CD4-positive, alpha-beta memory T cell (primary cell): Measurements from ENCODE around the gene RRM1. TPM values are rescaled to one million over a fixed set of nuclear protein-coding genes. Genes with fewer than 3 reads are reported as not detected.
"Not testable (repeated sequence)": the region's sequence is repeated elsewhere in the genome, so short reads cannot be mapped to it uniquely, and the experiment has no call there.

ENCODE experiments used
- CTCF ChIA-PET: fragments of 350-600 bp; sonication (Branson Sonifier 250); formaldehyde crosslinking; loops from one replicate; lab custom pipeline; 2021; ENCODE audit warnings: inconsistent platforms; ENCODE audit not compliant: partially characterized antibody; lab: Charles Lee
- POLR2A ChIA-PET: fragments of 350-600 bp; sonication (Branson Sonifier 250); formaldehyde crosslinking; loops from one replicate; lab custom pipeline; 2021; ENCODE audit not compliant: partially characterized antibody; lab: Charles Lee
- DNase-seq, 5 donors: peaks; one replicate each; pipeline versions ENCODE4 v3.0.0 to v3.0.0-alpha.2; 2020 to 2022; ENCODE audit warnings: mixed read lengths in 1 of 5
- H3K27ac ChIP-seq: one replicate; pipeline ENCODE4 v1.7.0; 2013; ENCODE audit warnings: low read depth, low read length
- H3K27me3 ChIP-seq: 2 replicates; pipeline ENCODE4 v1.7.0; 2013; ENCODE audit warnings: mild to moderate bottlenecking, low read length, moderate library complexity; ENCODE audit not compliant: insufficient read depth
- H3K36me3 ChIP-seq: 2 replicates; pipeline ENCODE4 v1.7.0; 2013; ENCODE audit warnings: mild to moderate bottlenecking, low read length, moderate library complexity; ENCODE audit not compliant: insufficient read depth
- H3K4me1 ChIP-seq: 2 replicates; pipeline ENCODE4 v1.7.0; 2013; ENCODE audit warnings: mild to moderate bottlenecking, low read length, moderate library complexity; ENCODE audit not compliant: insufficient read depth
- H3K4me3 ChIP-seq, 2 donors: one replicate each; pipeline ENCODE4 v1.7.0; 2013; ENCODE audit warnings: low read length in 2 of 2, mild to moderate bottlenecking in 1 of 2
- H3K9me3 ChIP-seq, 2 donors: one replicate each; pipeline ENCODE4 v1.7.0; 2013; ENCODE audit warnings: low read length in 2 of 2, control low read depth in 1 of 2; ENCODE audit not compliant: control insufficient read depth in 1 of 2
- H3K27ac Mint-ChIP-seq, 7 donors: one replicate each; pipeline ENCODE4 v1.8.0; 2020 to 2021; ENCODE audit warnings: mixed read lengths in 7 of 7, mild to moderate bottlenecking in 6 of 7, inconsistent platforms in 3 of 7, moderate library complexity in 3 of 7
- H3K27me3 Mint-ChIP-seq, 2 donors: one replicate each; pipeline ENCODE4 v1.8.0; 2020 to 2021; ENCODE audit warnings: mixed read lengths in 2 of 2
- H3K36me3 Mint-ChIP-seq, 2 donors: one replicate each; pipeline ENCODE4 v1.8.0; 2020 to 2021; ENCODE audit warnings: mixed read lengths in 2 of 2, inconsistent platforms in 1 of 2, mild to moderate bottlenecking in 1 of 2
- H3K4me1 Mint-ChIP-seq, 4 donors: one replicate each; pipeline ENCODE4 v1.8.0; 2020 to 2021; ENCODE audit warnings: mixed read lengths in 4 of 4, mild to moderate bottlenecking in 1 of 4
- H3K4me3 Mint-ChIP-seq, 8 donors: one replicate each; pipeline ENCODE4 v1.8.0; 2020 to 2021; ENCODE audit warnings: mixed read lengths in 8 of 8, mild to moderate bottlenecking in 7 of 8, moderate library complexity in 6 of 8, inconsistent platforms in 3 of 8
- H3K9me3 Mint-ChIP-seq, 8 donors: one replicate each; pipeline ENCODE4 v1.8.0; 2020 to 2021; ENCODE audit warnings: mixed read lengths in 8 of 8, mild to moderate bottlenecking in 5 of 8, inconsistent platforms in 3 of 8, moderate library complexity in 1 of 8
- intact Hi-C: fragments of 100-400 bp; cut with micrococcal nuclease; formaldehyde crosslinking; loops from one replicate; pipeline ENCODE4 v1.15.1; 2023
- polyA plus RNA-seq, 2 donors: library from polyadenylated mRNA; unstranded; fragments of 300-500 nt; fragmentation: Illumina TruSeq; gene quantifications; one replicate each; pipeline ENCODE4 v1.2.3, GENCODE V29; 2021
- total RNA-seq, 2 experiments: library from RNA; stranded (reverse); gene quantifications; one replicate each; pipeline ENCODE4 v1.2.3, GENCODE V29; 2021

Gene RRM1
- total and polyA plus RNA-seq, 4 experiments from 2014 or later: 38.0 to 49.9 (median 44.3) TPM

DNA sequence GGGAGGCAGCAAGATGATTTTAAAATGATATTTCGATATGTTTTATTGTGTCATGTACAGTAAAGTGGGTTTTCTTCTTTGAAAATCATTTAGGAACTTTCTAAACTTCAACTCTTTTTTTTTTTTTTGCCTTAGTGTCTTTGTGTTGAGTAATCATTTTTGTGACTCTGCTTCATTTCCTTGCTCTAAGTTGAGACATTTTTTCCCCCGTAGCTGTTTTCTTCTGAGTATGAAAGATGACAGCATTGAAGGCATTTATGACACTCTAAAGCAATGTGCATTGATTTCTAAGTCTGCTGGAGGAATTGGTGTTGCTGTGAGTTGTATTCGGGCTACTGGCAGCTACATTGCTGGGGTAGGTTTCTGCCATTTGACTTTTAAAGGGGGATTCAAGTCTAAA, 23.5 kb downstream of the RRM1 start:
- Histone ChIP-seq H3K4me1 (no peaks in the 10 kb centered on the region), H3K27me3 (no peaks in the 10 kb centered on the region), H3K4me3 (no peak overlapping the region), H3K27ac (no peak overlapping the region), H3K9me3 (no peaks in the 10 kb centered on the region), H3K36me3 (peaks cover 38% of the 10 kb centered on the region)
- Mint-ChIP-seq H3K4me1 (peaks cover 0 to 5% (median 1%) of the 10 kb centered on the region in 4 donors), H3K27ac (peak overlapping the region in 5 of 7 donors; percentile 1 to 58 (median 49)), H3K27me3 (no peaks in the 10 kb centered on the region), H3K4me3 (no peak overlapping the region), H3K9me3 (no peaks in the 10 kb centered on the region), H3K36me3 (peaks cover 54 to 64% of the 10 kb centered on the region in 2 donors)
- CTCF ChIA-PET: no interaction called here
- POLR2A ChIA-PET: no interaction called here
- DNase-seq: no peak
- intact Hi-C loops: no loop called here

DNA sequence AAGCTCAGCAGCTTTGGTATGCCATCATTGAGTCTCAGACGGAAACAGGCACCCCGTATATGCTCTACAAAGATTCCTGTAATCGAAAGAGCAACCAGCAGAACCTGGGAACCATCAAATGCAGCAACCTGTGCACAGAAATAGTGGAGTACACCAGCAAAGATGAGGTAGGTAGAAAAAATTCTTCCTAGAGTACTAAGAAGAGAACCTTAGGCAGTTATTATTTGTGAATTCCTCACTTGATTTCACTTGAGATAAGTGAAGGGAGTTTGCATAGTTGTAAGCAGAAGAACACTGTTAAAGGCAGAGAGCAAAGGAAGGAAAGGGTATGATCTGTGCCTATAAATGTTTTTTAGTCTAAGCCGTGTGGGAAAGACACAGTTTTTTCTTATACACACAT, 28.6 kb downstream of the RRM1 start:
- Mint-ChIP-seq H3K4me1 (peaks cover 0 to 1% (median 0%) of the 10 kb centered on the region in 4 donors), H3K27me3 (no peaks in the 10 kb centered on the region), H3K27ac (peak overlapping the region in 1 of 7 donors; percentile 42), H3K36me3 (peaks cover 70 to 83% of the 10 kb centered on the region in 2 donors), H3K4me3 (no peak overlapping the region), H3K9me3 (no peaks in the 10 kb centered on the region)
- DNase-seq: no peak
- no peaks in the 10 kb centered on the region for H3K4me1 ChIP-seq
- no peak overlapping the region for H3K27ac ChIP-seq
- no peaks in the 10 kb centered on the region for H3K9me3 ChIP-seq
- ChIA-PET POLR2A (interaction anchor here (1.2 kb wide), 1 partner anchor 283 kb away, joined by 3 read pairs; no protein-coding TSS in a partner anchor), CTCF (no interaction called here)
- H3K4me3 ChIP-seq: no peak overlapping the region
- H3K36me3 ChIP-seq: peaks cover 67% of the 10 kb centered on the region
- intact Hi-C loops: no loop called here
- H3K27me3 ChIP-seq: no peaks in the 10 kb centered on the region

DNA sequence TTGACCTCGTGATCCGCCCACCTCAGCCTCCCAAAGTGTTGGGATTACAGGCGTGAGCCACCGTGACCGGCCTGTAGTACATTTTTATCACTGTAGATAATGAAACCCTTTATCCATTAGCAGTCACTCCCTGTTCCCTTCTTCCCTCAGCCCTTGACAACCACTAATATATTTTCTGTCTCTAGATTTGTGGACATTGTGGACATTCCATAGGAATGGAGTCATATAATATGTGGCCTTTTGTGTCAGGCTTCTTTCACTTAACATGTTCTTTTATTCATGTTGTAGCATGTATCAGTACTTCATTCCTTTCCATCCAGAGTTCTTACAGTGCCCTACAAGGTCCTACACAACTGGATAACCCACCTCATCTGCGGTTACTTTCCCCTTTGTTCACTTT, 30.5 kb downstream of the RRM1 start:
- peaks cover 65% of the 10 kb centered on the region for H3K36me3 ChIP-seq
- DNase-seq: no peak
- Mint-ChIP-seq H3K27ac (peak overlapping the region in 2 of 7 donors; percentile 3 to 75), H3K9me3 (no peaks in the 10 kb centered on the region), H3K36me3 (peaks cover 61 to 77% of the 10 kb centered on the region in 2 donors), H3K4me1 (peaks cover 0 to 1% (median 0%) of the 10 kb centered on the region in 4 donors), H3K4me3 (no peak overlapping the region), H3K27me3 (no peaks in the 10 kb centered on the region)
- POLR2A ChIA-PET: no interaction called here
- intact Hi-C loops: no loop called here
- CTCF ChIA-PET: no interaction called here
- H3K9me3 ChIP-seq: no peaks in the 10 kb centered on the region
- no peaks in the 10 kb centered on the region for H3K4me1 ChIP-seq
- H3K4me3 ChIP-seq: no peak overlapping the region
- no peaks in the 10 kb centered on the region for H3K27me3 ChIP-seq
- H3K27ac ChIP-seq: no peak overlapping the region

DNA sequence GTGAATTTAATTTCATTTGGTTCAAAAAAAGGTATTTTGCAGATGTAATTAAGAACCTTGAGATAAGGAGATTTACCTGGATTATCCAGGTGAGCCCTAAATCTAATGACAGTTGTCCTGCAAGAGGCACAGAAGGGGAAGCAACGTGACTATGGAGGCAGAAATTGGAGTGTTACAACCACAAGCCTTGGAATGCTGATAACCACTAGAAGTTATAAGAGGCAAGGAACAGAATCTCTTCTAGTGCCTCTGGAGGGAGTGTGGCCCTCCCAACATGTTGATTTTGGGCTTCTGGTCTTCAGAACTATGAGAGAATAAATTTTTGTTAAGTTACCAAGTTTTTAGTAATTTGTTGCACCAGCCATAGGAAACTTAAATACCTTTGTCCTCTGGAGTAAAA, 32.8 kb downstream of the RRM1 start:
- H3K4me3 Mint-ChIP-seq: no peak overlapping the region
- CTCF ChIA-PET: no interaction called here
- no peaks in the 10 kb centered on the region for H3K27me3 Mint-ChIP-seq
- intact Hi-C loops: no loop called here
- H3K27ac Mint-ChIP-seq: peak overlapping the region in 1 of 7 donors; percentile 11
- POLR2A ChIA-PET: no interaction called here
- Histone ChIP-seq H3K27ac (no peak overlapping the region), H3K4me3 (no peak overlapping the region), H3K4me1 (no peaks in the 10 kb centered on the region), H3K27me3 (no peaks in the 10 kb centered on the region), H3K36me3 (peaks cover 53% of the 10 kb centered on the region), H3K9me3 (no peaks in the 10 kb centered on the region)
- peaks cover 56 to 74% of the 10 kb centered on the region in 2 donors for H3K36me3 Mint-ChIP-seq
- H3K9me3 Mint-ChIP-seq: no peaks in the 10 kb centered on the region
- DNase-seq: no peak
- H3K4me1 Mint-ChIP-seq: peaks cover 0 to 1% (median 0%) of the 10 kb centered on the region in 4 donors

DNA sequence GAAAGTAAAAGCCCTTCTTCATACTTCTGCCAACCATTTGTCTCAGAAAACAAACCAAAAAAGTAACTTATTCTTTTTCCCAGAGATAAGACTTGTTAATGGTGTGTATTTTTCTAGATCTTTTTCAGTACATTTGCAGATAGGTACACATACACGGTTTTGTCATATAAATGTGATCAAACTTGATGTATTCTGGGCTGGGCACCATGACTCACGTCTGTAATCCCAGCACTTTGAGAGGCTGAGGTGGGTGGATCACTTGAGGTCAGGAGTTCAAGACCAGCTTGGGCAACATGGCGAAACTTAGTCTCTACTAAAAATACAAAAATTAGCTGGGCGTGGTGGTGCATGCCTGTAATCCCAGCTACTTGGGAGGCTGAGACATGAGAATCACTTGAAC, 35.6 kb downstream of the RRM1 start:
- CTCF ChIA-PET, H3K4me1 ChIP-seq, H3K27me3 Mint-ChIP-seq, H3K27me3 ChIP-seq, DNase-seq, H3K9me3 Mint-ChIP-seq, H3K4me3 ChIP-seq, H3K4me1 Mint-ChIP-seq, intact Hi-C loops, POLR2A ChIA-PET, H3K27ac ChIP-seq, H3K4me3 Mint-ChIP-seq, H3K9me3 ChIP-seq: not testable (repeated sequence)
- H3K36me3 ChIP-seq: peaks cover 57% of the 10 kb centered on the region
- peak overlapping the region in 2 of 7 donors; percentile 17 to 39 for H3K27ac Mint-ChIP-seq
- peaks cover 52 to 78% of the 10 kb centered on the region in 2 donors for H3K36me3 Mint-ChIP-seq

DNA sequence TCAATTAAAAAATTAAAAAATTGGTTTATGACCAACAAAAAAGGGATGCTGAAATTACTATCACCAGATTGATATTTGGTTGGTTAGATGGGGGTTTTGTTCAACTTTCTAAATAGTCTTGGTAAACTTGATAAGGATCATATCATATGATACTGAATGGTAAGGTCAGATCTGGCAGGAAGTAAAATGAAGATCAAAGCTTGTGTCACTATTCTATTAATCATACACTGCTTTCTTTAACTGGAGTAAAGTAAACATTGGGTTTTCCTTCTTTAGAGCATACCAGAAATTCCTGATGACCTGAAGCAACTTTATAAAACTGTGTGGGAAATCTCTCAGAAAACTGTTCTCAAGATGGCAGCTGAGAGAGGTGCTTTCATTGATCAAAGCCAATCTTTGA, 40.2 kb downstream of the RRM1 start:
- H3K36me3 ChIP-seq: peaks cover 33% of the 10 kb centered on the region
- peaks cover 0 to 5% (median 2%) of the 10 kb centered on the region in 4 donors for H3K4me1 Mint-ChIP-seq
- no peak overlapping the region for H3K4me3 Mint-ChIP-seq
- CTCF ChIA-PET: no interaction called here
- DNase-seq: no peak
- H3K9me3 ChIP-seq: no peaks in the 10 kb centered on the region
- H3K27me3 Mint-ChIP-seq: no peaks in the 10 kb centered on the region
- H3K4me3 ChIP-seq: no peak overlapping the region
- H3K36me3 Mint-ChIP-seq: peaks cover 59 to 69% of the 10 kb centered on the region in 2 donors
- no peaks in the 10 kb centered on the region for H3K4me1 ChIP-seq
- POLR2A ChIA-PET: no interaction called here
- H3K27ac ChIP-seq: no peak overlapping the region
- no peaks in the 10 kb centered on the region for H3K27me3 ChIP-seq
- intact Hi-C loops: no loop called here
- peak overlapping the region in 2 of 7 donors; percentile 5 to 48 for H3K27ac Mint-ChIP-seq
- peaks cover under 1 to 16% (median 11%) of the 10 kb centered on the region in 8 donors for H3K9me3 Mint-ChIP-seq

DNA sequence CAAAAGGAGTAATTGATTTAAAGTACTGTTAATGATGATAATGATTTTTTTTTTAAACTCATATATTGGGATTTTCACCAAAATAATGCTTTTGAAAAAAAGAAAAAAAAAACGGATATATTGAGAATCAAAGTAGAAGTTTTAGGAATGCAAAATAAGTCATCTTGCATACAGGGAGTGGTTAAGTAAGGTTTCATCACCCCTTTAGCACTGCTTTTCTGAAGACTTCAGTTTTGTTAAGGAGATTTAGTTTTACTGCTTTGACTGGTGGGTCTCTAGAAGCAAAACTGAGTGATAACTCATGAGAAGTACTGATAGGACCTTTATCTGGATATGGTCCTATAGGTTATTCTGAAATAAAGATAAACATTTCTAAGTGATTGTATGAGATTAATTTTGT, 43.9 kb downstream of the RRM1 start:
- peaks cover 69 to 74% of the 10 kb centered on the region in 2 donors for H3K36me3 Mint-ChIP-seq
- H3K9me3 Mint-ChIP-seq: peaks cover 8 to 31% (median 21%) of the 10 kb centered on the region in 8 donors

More for the DNA sequence above, 43.9 kb downstream of the RRM1 start:
- ChIA-PET POLR2A (no interaction called here), CTCF (no interaction called here)
- no peak for DNase-seq
- Histone ChIP-seq H3K27me3 (no peaks in the 10 kb centered on the region), H3K27ac (no peak overlapping the region), H3K4me1 (no peaks in the 10 kb centered on the region), H3K4me3 (no peak overlapping the region), H3K36me3 (peaks cover 13% of the 10 kb centered on the region), H3K9me3 (peaks cover 0 to 10% of the 10 kb centered on the region in 2 donors)
- intact Hi-C loops: no loop called here
- Mint-ChIP-seq H3K4me1 (peaks cover 0 to 5% (median 2%) of the 10 kb centered on the region in 4 donors), H3K4me3 (no peak overlapping the region), H3K27ac (no peak overlapping the region), H3K27me3 (no peaks in the 10 kb centered on the region)
